ENCODE data around the gene GAA. TPM values are rescaled to one million over a fixed set of nuclear protein-coding genes. Genes with fewer than 3 reads are reported as not detected.

Gene GAA
- 237 TPM for polyA plus RNA-seq (2012; ENCODE audit: insufficient read length, low read depth)

GRCh38 chr17:80101011-80101945, at the start of gene GAA:
GAA (plus strand) TSS chr17:80101581; CDS start chr17:80104587, 3,006 bp downstream.
- TF ChIP-seq TAF1 (IDR thresholded peaks at IDR 0.05; ENCODE audit: borderline replicate concordance, insufficient read depth, low read length) (no peak; the same call in 1 of the 2 replicates), SIN3A (IDR thresholded peaks at IDR 0.05; ENCODE audit: borderline replicate concordance, insufficient read depth, low read length) (no peak), FOXP2 (optimal IDR thresholded peaks at IDR 0.05; ENCODE audit: borderline replicate concordance, extremely low read depth, extremely low read length, insufficient read depth) (peak; percentile 84), POLR2AphosphoS5 (IDR thresholded peaks at IDR 0.05; ENCODE audit: low read depth, low read length) (peak; percentile 40; the same call in 1 of the 2 replicates), REST (IDR thresholded peaks at IDR 0.05; ENCODE audit: insufficient read depth in 1 of 2, low read depth in 2 of 2, low read length in 2 of 2) (no peak)

- no peak for TF ChIP-seq POLR2AphosphoS5 (IDR thresholded peaks at IDR 0.05; ENCODE audit: low read depth, low read length)
- no peak for TF ChIP-seq TAF1 (IDR thresholded peaks at IDR 0.05; ENCODE audit: borderline replicate concordance, insufficient read depth, low read length)
- no peak for TF ChIP-seq SIN3A (IDR thresholded peaks at IDR 0.05; ENCODE audit: borderline replicate concordance, insufficient read depth, low read length)
- no peak for TF ChIP-seq FOXP2 (optimal IDR thresholded peaks at IDR 0.05; ENCODE audit: borderline replicate concordance, extremely low read depth, extremely low read length, insufficient read depth)
- no peak for TF ChIP-seq REST (IDR thresholded peaks at IDR 0.05; ENCODE audit: insufficient read depth in 1 of 2, low read depth in 2 of 2, low read length in 2 of 2)
Observed at GRCh38 chr17:80051681-80052080, 49.7 kb upstream of the GAA start.

GRCh38 chr17:80053102-80053501, 48.3 kb upstream of the GAA start:
- no peak for TF ChIP-seq REST (IDR thresholded peaks at IDR 0.05; ENCODE audit: insufficient read depth in 1 of 2, low read depth in 2 of 2, low read length in 2 of 2)

DNA sequence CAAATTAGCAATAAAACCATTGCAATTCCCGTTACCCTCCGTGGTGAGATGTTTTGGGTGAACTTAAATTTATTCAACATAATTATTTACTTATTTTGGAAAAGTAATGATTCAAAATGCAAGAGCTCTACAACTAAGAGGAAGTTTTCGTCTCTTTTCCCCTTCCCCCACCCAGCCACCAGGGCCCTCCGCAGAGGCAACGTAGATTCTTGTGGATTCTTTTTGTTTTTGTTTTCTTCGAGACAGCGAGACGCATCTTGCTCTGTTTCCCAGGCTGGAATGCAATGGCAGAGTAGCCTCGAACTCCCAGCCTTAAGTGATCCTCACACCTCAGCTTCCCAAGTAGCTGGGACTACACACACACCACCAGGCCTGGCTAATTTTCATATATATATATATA, 45.8 kb upstream of the GAA start:
- TF ChIP-seq POLR2AphosphoS5 (IDR thresholded peaks at IDR 0.05; ENCODE audit: low read depth, low read length) (no peak), SIN3A (IDR thresholded peaks at IDR 0.05; ENCODE audit: borderline replicate concordance, insufficient read depth, low read length) (no peak), REST (IDR thresholded peaks at IDR 0.05; ENCODE audit: insufficient read depth in 1 of 2, low read depth in 2 of 2, low read length in 2 of 2) (no peak), FOXP2 (optimal IDR thresholded peaks at IDR 0.05; ENCODE audit: borderline replicate concordance, extremely low read depth, extremely low read length, insufficient read depth) (no peak), TAF1 (IDR thresholded peaks at IDR 0.05; ENCODE audit: borderline replicate concordance, insufficient read depth, low read length) (no peak)
